Mesothelial cell of epicardium (in vitro differentiated cells): ENCODE measurements around the gene SULT4A1. TPM values are rescaled to one million over a fixed set of nuclear protein-coding genes. Genes with fewer than 3 reads are reported as not detected.

ENCODE experiments used
- DNase-seq, 2 experiments: peaks; one replicate each; pipeline ENCODE4 v3.0.0; 2021; ENCODE audit warnings: low spot score in 2 of 2; ENCODE audit not compliant: unreplicated experiment in 2 of 2
- H3K27ac Mint-ChIP-seq: 2 replicates; pipeline ENCODE4 v1.8.0; 2021; ENCODE audit warnings: mixed read lengths
- H3K27me3 Mint-ChIP-seq: 2 replicates; pipeline ENCODE4 v1.8.0; 2021; ENCODE audit warnings: low read depth, mixed read lengths
- H3K36me3 Mint-ChIP-seq: 2 replicates; pipeline ENCODE4 v1.8.0; 2021; ENCODE audit warnings: mixed read lengths
- H3K4me1 Mint-ChIP-seq: 2 replicates; pipeline ENCODE4 v1.8.0; 2021; ENCODE audit warnings: mixed read lengths
- H3K4me3 Mint-ChIP-seq: 2 replicates; pipeline ENCODE4 v1.8.0; 2021; ENCODE audit warnings: mild to moderate bottlenecking, moderate library complexity, mixed read lengths
- H3K9me3 Mint-ChIP-seq: 2 replicates; pipeline ENCODE4 v1.8.0; 2021; ENCODE audit warnings: mixed read lengths
- total RNA-seq: library from RNA; stranded (reverse); gene quantifications from 3 replicates; pipeline ENCODE4 v1.2.1, GENCODE V29; 2021
- TF ChIP-seq, protein P1 (sequence below): fragments of 200-600 bp; sonication (generic); IDR thresholded peaks from one replicate; pipeline ENCODE4 v1.5.0; 2021; ENCODE audit warnings: antibody characterized with exemption; ENCODE audit not compliant: unreplicated experiment

Gene SULT4A1
- total RNA-seq, 1 donor from 2014 or later, result 7.1 TPM

DNA sequence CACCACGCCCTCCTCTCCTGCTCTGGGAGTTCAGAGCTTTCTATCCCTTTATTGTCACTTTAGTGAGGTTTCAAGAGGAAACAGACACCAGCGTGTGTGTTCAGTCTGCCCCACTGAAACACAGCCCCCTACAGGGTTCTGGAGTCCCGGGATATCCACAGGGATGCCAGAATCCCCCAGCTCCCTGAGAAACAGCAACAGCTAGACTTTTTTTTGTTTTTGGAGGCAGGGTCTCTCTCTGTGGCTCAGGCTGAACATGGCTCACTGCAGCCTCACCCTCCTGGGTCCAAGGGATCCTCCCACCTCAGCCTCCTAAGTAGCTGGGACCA, 10.4 kb downstream of the SULT4A1 start:
- no peak for DNase-seq
- Mint-ChIP-seq H3K36me3 (no peaks in the 10 kb centered on the region), H3K4me3 (no peak overlapping the region), H3K27ac (no peak overlapping the region), H3K27me3 (peaks cover 32% of the 10 kb centered on the region), H3K4me1 (no peaks in the 10 kb centered on the region), H3K9me3 (peaks cover 7% of the 10 kb centered on the region)
- TF ChIP-seq, protein P1, sequence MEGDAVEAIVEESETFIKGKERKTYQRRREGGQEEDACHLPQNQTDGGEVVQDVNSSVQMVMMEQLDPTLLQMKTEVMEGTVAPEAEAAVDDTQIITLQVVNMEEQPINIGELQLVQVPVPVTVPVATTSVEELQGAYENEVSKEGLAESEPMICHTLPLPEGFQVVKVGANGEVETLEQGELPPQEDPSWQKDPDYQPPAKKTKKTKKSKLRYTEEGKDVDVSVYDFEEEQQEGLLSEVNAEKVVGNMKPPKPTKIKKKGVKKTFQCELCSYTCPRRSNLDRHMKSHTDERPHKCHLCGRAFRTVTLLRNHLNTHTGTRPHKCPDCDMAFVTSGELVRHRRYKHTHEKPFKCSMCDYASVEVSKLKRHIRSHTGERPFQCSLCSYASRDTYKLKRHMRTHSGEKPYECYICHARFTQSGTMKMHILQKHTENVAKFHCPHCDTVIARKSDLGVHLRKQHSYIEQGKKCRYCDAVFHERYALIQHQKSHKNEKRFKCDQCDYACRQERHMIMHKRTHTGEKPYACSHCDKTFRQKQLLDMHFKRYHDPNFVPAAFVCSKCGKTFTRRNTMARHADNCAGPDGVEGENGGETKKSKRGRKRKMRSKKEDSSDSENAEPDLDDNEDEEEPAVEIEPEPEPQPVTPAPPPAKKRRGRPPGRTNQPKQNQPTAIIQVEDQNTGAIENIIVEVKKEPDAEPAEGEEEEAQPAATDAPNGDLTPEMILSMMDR, result no peak

DNA sequence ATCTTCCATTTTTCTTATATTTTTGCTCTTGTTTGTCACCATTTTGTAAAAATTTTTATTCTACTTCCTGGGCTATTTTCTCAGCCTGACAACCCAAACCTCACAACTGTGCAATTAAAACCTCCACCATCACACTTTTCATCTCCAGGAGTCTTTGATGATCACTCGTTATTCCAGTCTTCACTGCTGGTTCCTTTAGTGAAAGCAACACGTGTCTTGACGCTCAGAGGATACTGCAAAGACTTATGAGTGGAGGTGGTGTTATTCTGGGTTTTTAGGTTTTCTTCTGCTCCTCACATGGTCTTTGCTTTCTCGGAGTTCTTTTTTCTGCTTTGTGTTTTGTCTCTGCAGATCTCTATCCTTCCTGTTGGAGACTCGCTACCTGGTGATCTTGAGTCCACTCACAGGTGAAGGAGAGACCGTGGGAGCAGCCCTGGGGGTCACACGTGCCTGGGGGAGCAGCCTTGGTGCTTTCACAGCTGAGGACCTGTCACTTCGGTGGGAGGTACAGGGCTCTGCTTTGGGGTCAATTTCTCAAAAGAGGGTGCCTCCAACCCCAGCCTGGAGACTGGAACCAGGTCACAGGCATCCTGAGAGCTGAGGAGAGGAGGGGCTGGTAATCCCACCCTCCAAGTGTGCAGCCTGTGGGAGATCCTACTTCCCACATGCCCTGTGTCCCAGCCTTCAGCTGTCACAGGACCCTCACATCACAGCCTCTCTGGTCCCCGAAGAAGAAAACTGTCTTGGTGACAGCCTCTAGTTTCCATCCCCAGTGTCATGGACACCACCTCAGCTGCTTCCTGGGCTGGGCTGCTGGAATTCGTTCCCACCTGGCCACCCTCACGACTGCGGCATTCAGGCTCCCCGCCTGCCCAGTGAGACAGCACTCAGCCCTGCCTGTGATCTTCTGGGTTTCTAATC, 11.0 kb downstream of the SULT4A1 start:
- Mint-ChIP-seq H3K36me3 (no peaks in the 10 kb centered on the region), H3K4me3 (no peak overlapping the region), H3K4me1 (no peaks in the 10 kb centered on the region), H3K9me3 (peaks cover 2% of the 10 kb centered on the region), H3K27ac (no peak overlapping the region), H3K27me3 (peaks cover 29% of the 10 kb centered on the region)
- no peak for DNase-seq
- TF ChIP-seq, protein P1, result no peak

DNA sequence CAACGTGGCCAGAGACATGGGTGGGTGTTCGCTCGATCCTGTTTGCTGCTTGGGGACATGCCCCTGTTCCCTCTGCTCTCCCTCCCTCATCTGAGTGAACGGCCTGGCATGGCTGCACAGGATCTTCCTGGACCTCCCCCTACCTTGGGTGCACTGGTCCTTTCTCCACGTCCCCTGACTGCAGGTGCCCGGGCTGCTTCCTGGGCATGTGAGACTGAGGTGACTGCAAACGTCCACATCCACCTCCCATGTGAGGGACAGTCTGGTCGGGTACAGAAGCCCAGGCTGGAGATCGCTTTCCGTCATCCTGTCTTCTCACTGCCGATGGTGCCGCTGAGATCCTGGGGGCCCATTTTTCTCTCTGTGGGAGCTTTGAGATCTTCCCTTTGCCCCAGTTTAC, 11.8 kb downstream of the SULT4A1 start:
- no peaks in the 10 kb centered on the region for H3K9me3 Mint-ChIP-seq
- H3K27me3 Mint-ChIP-seq, result peaks cover 32% of the 10 kb centered on the region
- H3K4me3 Mint-ChIP-seq, result no peak overlapping the region
- DNase-seq, result no peak
- H3K4me1 Mint-ChIP-seq, result no peaks in the 10 kb centered on the region
- no peak overlapping the region for H3K27ac Mint-ChIP-seq
- no peaks in the 10 kb centered on the region for H3K36me3 Mint-ChIP-seq
- TF ChIP-seq, protein P1, result no peak

DNA sequence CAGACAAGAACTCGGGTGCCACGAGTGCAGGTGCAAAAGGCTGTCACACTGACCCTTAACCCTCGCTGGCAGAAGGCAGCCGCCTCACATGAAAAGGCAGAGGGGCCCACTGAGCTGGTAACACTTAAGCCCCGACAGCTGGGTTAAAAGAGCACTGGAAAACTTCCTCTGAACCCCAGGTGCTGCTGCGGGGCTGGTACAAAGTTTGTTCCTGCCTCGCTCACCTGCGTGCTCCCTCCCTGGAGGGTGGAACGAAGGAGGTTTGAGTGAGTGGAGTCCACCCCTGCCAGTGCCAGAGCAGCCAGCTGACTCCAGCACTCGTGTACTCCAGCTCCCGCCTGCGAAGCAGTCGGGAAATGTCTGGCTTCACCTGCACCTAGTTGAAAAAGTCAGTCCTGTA, 12.6 kb downstream of the SULT4A1 start:
- no peaks in the 10 kb centered on the region for H3K9me3 Mint-ChIP-seq
- no peak overlapping the region for H3K27ac Mint-ChIP-seq
- no peak for DNase-seq

DNA sequence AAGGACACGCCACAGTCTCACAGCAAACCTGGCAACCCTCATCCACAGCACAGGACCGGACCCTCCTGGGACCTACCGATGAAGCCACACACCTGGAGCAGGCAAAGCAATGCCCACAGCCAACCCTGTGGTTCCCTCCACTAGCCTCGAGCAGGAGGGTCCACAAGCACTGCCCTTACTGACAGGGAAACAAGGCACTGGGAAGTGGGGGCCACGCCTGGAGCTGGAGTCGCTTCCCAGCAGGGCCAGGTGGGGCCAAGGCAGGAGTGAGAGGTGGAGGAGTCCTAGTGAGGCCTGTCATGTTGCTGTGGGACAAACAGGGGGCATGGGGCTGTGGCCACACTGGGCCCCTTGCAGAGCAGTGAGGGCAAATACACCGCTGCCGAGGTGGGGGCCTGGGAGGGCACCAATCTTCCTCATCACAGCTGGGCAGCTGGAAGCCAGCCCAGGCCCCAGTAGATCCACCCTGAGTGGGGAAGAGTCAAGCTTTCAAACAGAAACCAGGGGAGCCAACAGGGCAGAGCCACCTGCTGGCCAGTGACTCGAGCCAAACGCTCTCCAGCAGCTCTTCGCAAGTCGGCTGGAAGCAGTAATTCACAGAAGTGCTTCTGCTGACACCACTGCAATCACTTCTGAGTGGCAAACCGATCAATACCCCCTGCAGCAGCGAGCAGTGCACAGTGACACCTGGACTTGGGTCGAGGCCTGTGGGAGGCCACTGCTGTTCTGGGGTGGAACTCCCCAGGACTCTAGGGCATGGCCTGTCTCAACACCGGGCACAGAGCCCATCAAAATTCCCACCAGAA, 13.7 kb downstream of the SULT4A1 start:
- DNase-seq, result no peak
- H3K27ac Mint-ChIP-seq, result no peak overlapping the region
- TF ChIP-seq, protein P1, result peak; percentile 18

More for the DNA sequence above, 12.6 kb downstream of the SULT4A1 start:
- Mint-ChIP-seq H3K36me3 (no peaks in the 10 kb centered on the region), H3K4me1 (no peaks in the 10 kb centered on the region), H3K27me3 (peaks cover 32% of the 10 kb centered on the region), H3K4me3 (no peak overlapping the region)
- TF ChIP-seq, protein P1, result no peak

More for the DNA sequence above, 13.7 kb downstream of the SULT4A1 start:
- H3K4me3 Mint-ChIP-seq, result no peak overlapping the region
- H3K27me3 Mint-ChIP-seq, result peaks cover 32% of the 10 kb centered on the region
- no peaks in the 10 kb centered on the region for H3K9me3 Mint-ChIP-seq
- H3K4me1 Mint-ChIP-seq, result peaks cover 2% of the 10 kb centered on the region
- no peaks in the 10 kb centered on the region for H3K36me3 Mint-ChIP-seq
